NB4 (cell line): ENCODE measurements around the gene ACSF2.

Source experiments
- CTCF ChIP-seq: IDR thresholded peaks from one replicate; pipeline ENCODE4 v1.5.1; 2012; ENCODE audit warnings: low read depth, low read length
- MYC ChIP-seq: IDR thresholded peaks from 2 replicates; pipeline ENCODE4 v1.6.1; 2011; ENCODE audit warnings: low read depth, low read length
- POLR2A ChIP-seq: IDR thresholded peaks from 2 replicates; pipeline ENCODE4 v1.6.1; 2011; ENCODE audit warnings: mild to moderate bottlenecking; ENCODE audit not compliant: insufficient read length; ENCODE audit errors: extremely low read depth

- TF ChIP-seq CTCF (no peak), MYC (no peak), POLR2A (no peak)
These were observed 69.9 kb downstream of the ACSF2 start for GRCh38 chr17:50495918-50496317.
